Nephron (organoid): ENCODE results near the gene RPAP2.

Experiments
- H3K27ac Mint-ChIP-seq, 3 experiments: 2 replicates each; pipeline ENCODE4 v1.8.0; 2020; ENCODE audit warnings: mixed read lengths in 3 of 3, mild to moderate bottlenecking in 2 of 3, moderate library complexity in 1 of 3
- H3K27me3 Mint-ChIP-seq: 2 replicates; pipeline ENCODE4 v1.8.0; 2021; ENCODE audit warnings: low read depth, mild to moderate bottlenecking, moderate library complexity, mixed read lengths
- H3K36me3 Mint-ChIP-seq: 2 replicates; pipeline ENCODE4 v1.8.0; 2020; ENCODE audit warnings: low read depth, mixed read lengths
- H3K4me1 Mint-ChIP-seq: 2 replicates; pipeline ENCODE4 v1.8.0; 2020; ENCODE audit warnings: mixed read lengths
- H3K4me3 Mint-ChIP-seq, 3 experiments: 2 replicates each; pipeline ENCODE4 v1.8.0; 2020; ENCODE audit warnings: mild to moderate bottlenecking in 3 of 3, mixed read lengths in 3 of 3, moderate library complexity in 2 of 3
- H3K9me3 Mint-ChIP-seq: 2 replicates; pipeline ENCODE4 v1.8.0; 2020; ENCODE audit warnings: mixed read lengths
- TF ChIP-seq, protein P1 (sequence below), 3 experiments: fragments of 200-600 bp; sonication (generic); IDR thresholded peaks; one replicate each; pipeline ENCODE4 v1.5.0; 2021; ENCODE audit warnings: antibody characterized with exemption in 3 of 3; ENCODE audit not compliant: unreplicated experiment in 3 of 3

The RPAP2 gene

GRCh38 chr1:92447033-92447681 is 148.3 kb downstream of the RPAP2 start:
- H3K36me3 Mint-ChIP-seq, result no peaks in the 10 kb centered on the region
- H3K27me3 Mint-ChIP-seq, result no peaks in the 10 kb centered on the region

GRCh38 chr1:92447976-92448375 is 149.1 kb downstream of the RPAP2 start:
- Mint-ChIP-seq H3K36me3 (no peaks in the 10 kb centered on the region), H3K27ac (no peak overlapping the region), H3K4me1 (no peaks in the 10 kb centered on the region), H3K9me3 (peaks cover 6% of the 10 kb centered on the region), H3K27me3 (no peaks in the 10 kb centered on the region), H3K4me3 (no peak overlapping the region)
- TF ChIP-seq, protein P1, sequence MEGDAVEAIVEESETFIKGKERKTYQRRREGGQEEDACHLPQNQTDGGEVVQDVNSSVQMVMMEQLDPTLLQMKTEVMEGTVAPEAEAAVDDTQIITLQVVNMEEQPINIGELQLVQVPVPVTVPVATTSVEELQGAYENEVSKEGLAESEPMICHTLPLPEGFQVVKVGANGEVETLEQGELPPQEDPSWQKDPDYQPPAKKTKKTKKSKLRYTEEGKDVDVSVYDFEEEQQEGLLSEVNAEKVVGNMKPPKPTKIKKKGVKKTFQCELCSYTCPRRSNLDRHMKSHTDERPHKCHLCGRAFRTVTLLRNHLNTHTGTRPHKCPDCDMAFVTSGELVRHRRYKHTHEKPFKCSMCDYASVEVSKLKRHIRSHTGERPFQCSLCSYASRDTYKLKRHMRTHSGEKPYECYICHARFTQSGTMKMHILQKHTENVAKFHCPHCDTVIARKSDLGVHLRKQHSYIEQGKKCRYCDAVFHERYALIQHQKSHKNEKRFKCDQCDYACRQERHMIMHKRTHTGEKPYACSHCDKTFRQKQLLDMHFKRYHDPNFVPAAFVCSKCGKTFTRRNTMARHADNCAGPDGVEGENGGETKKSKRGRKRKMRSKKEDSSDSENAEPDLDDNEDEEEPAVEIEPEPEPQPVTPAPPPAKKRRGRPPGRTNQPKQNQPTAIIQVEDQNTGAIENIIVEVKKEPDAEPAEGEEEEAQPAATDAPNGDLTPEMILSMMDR (IDR thresholded peaks at IDR 0.05; ENCODE audit: unreplicated experiment in 3 of 3), result no peak

More at GRCh38 chr1:92447033-92447681, 148.3 kb downstream of the RPAP2 start:
- TF ChIP-seq, protein P1 (IDR thresholded peaks at IDR 0.05; ENCODE audit: unreplicated experiment in 3 of 3), result no peak
- H3K9me3 Mint-ChIP-seq, result peaks cover 6% of the 10 kb centered on the region
- H3K4me1 Mint-ChIP-seq, result no peaks in the 10 kb centered on the region
- no peak overlapping the region for H3K4me3 Mint-ChIP-seq
- no peak overlapping the region for H3K27ac Mint-ChIP-seq
